Measurements from ENCODE around the gene CRACR2A.

CRACR2A gene

DNA sequence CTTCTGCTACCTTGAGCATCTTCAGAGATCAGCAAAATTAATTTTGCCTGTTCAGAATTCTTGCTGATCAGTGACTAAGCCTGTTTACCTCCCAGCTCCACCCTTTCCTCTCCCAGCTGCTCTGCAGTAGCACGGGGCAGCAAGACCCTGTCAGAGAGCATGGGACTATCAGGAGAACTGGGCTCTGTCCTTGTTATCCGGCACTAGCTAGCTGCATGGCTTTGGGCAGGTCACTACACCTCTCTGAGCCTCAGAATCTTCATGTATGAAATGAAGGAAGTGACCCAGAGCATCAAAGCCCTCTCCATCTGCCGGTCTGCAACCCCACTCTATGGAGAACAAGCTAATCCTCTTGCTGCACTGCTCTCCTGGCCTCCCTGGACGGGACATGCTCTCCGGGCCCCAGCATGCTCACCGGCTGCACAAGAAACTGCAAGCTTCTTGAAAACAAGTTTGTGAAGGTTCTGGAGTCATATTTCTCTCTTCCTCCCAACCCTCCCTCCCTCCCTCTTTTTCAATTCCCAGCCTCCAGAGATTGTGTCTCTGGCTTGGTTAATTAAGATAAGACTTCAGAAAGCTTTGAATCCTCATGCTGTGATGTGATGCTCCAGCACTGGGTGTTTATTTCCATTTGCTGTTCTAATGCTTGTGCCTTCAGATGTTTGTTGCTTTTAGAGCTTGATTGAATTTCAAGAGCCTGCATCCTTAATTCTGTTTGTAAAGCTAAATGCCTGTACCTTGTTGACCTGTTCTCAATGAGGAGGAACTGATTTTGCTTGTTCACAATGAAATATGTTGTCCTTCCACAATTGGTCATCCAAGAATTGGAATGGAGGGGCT is 101.1 kb downstream of the CRACR2A start:
- DNase-seq (ENCODE audit: low spot score): no peak

DNA sequence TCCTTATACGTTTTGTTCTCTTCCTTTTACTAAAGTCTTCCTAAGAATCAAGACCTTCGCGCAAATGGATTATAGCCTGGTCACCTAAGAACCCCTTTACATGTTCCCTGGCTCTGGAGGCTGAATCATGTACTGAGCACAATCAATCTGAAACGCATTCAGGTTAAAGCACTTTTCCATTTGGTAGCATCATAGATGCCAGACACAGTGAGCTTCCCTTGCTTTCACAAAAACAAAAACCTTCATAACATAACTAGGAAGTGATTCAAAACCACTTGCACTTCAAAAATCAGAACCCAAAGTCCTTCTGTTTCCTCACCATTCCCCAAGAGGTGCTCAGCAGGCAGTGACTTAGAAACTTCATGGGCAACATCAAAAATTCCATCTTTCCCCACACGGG is 105.4 kb downstream of the CRACR2A start:
- no peak for DNase-seq (ENCODE audit: low spot score)

GRCh38 chr12:3646561-3647241 is 106.2 kb downstream of the CRACR2A start:
- DNase-seq (ENCODE audit: low spot score): no peak

GRCh38 chr12:3645091-3645490 is 107.8 kb downstream of the CRACR2A start:
- no peak for DNase-seq (ENCODE audit: low spot score)

DNA sequence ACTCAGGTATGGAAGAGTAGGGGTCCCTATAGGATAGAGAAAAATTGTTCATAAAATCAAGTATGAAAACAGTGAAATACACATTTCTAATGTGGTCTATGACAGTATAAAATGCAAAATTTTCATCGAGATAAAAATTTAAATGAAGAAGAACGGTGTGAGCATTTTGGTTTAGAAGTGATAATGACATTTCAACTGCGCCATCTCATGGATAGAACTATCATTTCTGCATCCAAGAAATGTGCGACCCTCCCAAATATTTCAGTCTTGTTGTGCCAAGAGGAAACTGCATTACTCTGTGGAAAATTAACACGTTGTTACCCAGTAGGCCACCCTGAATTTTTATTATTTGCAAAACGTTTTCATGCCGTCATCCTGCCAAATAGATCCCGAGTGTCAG is 108.8 kb downstream of the CRACR2A start:
- DNase-seq (ENCODE audit: low spot score): no peak

GRCh38 chr12:3641428-3642018 is 111.4 kb downstream of the CRACR2A start:
- DNase-seq (ENCODE audit: low spot score): no peak

DNA sequence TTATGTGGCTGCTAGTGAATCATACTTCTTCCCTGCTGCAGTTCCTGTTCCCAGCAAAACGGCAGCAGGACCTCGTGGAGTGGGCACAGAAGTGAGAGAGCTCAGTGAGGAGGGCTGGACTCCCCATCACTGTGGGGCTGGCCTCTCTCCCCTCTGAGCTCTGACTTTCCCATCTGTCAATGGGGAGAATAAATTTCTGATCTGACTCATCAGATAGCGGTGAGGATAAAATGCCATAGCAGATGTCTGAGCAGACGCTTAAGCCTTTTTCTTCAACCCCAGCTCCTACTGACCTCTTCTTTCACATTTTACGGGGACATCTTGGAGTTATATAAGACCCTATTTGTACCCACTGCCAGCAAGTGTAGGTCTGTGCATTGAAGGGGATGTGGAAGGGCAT is 116.6 kb downstream of the CRACR2A start:
- DNase-seq (ENCODE audit: low spot score): no peak

DNA sequence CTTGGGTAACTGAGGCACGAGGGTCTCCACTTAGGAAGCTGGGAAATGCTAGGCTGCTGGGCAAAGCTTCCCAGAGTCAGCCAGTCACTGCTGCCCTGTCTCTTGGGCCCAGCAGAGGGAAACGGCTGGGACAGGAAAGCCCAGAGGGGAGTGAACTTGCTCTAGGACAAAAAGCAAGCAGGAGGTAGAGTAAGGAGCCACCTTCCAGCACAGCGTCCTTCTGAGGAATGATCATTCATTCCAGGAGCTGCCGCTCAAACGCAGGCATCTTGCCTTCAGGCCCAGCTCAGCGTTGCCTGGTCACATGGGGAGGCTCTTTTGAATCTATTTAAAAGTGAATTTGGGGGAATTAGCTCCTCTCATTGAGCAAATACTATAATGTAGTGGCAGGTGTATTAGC is 118.6 kb downstream of the CRACR2A start:
- no peak for DNase-seq (ENCODE audit: low spot score)

DNA sequence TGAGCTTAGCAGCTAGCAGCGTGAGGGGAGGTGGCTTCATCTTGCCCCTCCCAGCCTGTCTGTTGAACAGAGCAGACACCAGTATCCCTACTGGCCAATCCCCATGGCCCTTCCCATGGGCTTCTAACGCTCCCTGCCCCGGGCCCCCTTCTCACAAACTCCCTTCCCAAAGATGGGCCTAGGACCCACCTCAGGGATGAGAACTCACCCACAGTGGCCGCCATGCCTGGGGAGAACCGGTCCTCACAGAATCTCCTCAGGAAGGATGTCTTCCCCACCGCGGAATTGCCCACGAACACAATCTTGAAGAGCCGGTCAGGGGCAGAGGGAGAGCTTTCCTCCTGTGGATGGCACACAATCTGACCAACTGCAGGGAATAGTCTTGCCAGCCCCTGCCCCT is 119.5 kb downstream of the CRACR2A start:
- DNase-seq (ENCODE audit: low spot score): no peak

DNA sequence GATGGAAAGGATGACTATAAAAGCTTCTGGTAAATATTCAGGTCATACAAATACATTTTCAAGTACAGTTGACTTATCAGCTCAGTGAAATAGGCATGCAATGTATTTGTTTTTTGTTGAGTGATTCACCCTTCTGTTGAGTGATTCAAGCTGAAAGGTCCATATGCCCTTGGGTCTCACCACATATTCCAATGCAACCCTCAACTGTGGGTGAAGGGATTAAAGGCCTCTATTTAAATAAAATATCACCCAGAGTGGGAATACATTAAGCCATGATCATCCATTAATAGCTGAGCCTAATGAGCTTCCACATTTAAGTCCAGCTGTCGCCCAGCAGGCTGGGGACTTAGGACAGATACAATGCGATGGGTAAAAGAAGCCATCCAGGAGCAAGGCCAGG is 120.2 kb downstream of the CRACR2A start:
- DNase-seq (ENCODE audit: low spot score): no peak

- no peak for DNase-seq (ENCODE audit: low spot score)
Observed at GRCh38 chr12:3632256-3632655, 120.7 kb downstream of the CRACR2A start.

DNA sequence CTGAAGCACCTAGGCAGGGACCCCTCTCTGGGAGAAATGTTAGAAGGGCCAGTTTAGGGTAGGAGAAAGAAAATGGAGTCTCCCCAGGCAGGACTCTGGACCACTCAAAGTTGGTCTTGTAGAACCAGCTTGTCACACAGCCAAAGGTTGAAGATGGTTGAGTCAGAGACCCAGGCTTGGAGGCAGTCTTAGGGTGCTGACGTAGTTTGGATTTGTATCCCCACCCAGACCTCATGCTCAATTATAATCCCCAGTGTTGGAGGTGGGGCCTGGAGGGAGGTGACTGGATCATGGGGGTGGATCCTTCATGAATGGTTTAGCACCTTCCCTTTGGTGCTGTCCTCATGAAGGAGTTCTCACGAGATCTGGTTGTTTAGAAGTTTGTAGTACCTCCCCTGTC is 121.2 kb downstream of the CRACR2A start:
- no peak for DNase-seq (ENCODE audit: low spot score)

GRCh38 chr12:3631272-3631637 is 121.7 kb downstream of the CRACR2A start:
- no peak for DNase-seq (ENCODE audit: low spot score)

- DNase-seq (ENCODE audit: low spot score): no peak
Observed at GRCh38 chr12:3630621-3631271, 122.2 kb downstream of the CRACR2A start.

- no peak for DNase-seq (ENCODE audit: low spot score)
Observed at GRCh38 chr12:3630111-3630510, 122.8 kb downstream of the CRACR2A start.

DNA sequence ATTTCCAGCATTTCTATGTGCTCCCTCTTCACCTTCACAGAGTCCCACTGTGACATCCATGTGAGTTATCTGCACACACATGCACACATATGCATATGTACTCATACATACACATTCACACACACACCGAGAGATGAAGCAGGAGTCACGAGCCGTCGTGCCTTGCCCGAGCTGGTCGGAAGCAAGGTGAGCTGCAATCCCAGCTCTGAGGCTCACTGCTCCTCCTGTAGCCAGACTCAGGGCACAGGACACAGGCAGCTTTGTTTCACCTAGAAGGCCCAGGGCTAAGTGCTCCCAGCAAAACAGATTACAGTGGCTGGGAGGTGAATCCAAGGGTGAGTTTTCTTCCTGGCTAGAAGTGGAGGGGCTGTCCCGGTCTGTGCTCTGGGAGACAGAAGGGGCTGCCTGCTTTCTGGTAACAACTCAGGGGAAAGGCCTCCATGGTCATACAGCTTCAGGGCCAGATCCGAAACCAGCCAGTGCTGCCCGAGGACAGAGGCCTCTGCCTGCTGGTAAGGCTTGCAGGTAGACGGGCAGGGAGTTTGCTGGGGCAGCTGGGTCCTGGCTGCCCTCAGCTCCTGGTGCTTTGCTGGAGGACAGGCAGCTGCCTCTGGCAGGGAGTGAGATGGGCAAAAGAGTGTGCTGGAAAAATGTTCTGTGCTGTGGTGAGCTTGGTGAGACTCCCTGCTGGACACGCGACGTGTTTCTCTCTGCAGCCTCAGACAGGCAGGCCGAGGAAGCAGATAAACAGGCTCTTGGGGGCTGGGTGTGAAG is 123.7 kb downstream of the CRACR2A start:
- no peak for DNase-seq (ENCODE audit: low spot score)

DNA sequence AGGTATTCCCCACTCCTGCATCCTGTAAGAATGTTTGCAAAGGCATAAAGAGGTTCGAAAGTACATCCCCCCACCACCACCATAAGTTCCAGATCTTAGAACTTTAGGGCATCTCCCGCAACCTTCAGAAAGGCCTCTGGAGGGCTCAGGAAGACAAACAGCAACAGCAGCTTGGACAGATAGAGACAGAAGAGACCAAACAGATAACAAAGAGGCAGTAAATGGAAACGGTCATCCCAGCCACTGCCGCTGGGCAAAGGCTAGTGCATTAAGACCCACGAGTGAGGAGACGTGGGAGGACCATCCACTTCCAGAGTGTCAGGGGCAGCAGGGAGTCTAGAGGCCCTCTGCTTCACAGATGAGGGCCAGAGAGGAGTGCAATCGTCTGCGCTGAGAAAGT is 124.3 kb downstream of the CRACR2A start:
- no peak for DNase-seq (ENCODE audit: low spot score)

- DNase-seq (ENCODE audit: low spot score): no peak
Observed at GRCh38 chr12:3627336-3627735, 125.6 kb downstream of the CRACR2A start.

- no peak for DNase-seq (ENCODE audit: low spot score)
Observed at GRCh38 chr12:3624273-3624672, 128.6 kb downstream of the CRACR2A start.

GRCh38 chr12:3622822-3623690 is 129.9 kb downstream of the CRACR2A start:
- no peak for DNase-seq (ENCODE audit: low spot score)
